GM19035 (cell line): ENCODE measurements around the gene NUSAP1.
"Not testable (repeated sequence)": the region's sequence is repeated elsewhere in the genome, so short reads cannot be mapped to it uniquely, and the experiment has no call there.

Experiments used
- ATAC-seq: cut with Tn5 transposase; IDR thresholded peaks from one replicate; pipeline ENCODE4 v1.9.1; 2021; ENCODE audit not compliant: unreplicated experiment

Gene NUSAP1

DNA sequence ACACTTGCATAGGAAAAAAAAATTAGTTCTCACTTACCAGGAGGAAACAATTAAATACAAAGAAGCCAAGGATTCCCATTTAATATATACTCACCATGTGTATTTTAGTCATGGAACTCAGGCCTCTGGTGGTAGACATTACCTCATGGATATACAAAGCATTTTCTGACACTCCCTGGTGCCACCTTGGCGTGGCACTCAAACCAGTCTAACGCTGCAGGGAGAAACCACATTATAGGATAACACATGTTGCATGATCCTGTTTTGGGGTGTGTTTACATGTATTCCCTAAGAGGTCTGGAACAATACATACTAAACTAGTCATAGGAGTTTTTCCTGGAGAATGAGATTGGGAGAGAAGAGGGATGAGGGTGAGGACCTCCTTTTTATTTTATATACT, 78.3 kb downstream of the NUSAP1 start:
- ATAC-seq: no peak

DNA sequence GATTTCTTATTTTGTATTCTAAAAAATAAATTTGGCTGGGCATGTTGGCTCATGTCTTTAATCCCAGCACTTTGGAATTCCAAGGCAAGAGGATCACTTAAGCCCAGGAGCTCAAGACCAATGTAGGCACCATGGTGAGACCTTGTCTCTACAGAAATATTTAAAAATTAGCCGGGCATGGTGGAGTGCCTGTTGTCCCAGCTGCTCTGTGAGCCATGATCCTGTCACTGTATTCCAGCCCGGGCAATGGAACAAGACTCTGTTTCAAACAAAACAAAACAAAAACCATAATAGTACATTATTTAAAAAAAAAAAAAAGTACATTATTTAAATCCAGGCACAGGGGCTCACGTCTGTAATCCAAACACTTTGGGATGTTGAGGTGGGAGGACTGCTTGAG, 78.8 kb downstream of the NUSAP1 start:
- ATAC-seq: no peak

DNA sequence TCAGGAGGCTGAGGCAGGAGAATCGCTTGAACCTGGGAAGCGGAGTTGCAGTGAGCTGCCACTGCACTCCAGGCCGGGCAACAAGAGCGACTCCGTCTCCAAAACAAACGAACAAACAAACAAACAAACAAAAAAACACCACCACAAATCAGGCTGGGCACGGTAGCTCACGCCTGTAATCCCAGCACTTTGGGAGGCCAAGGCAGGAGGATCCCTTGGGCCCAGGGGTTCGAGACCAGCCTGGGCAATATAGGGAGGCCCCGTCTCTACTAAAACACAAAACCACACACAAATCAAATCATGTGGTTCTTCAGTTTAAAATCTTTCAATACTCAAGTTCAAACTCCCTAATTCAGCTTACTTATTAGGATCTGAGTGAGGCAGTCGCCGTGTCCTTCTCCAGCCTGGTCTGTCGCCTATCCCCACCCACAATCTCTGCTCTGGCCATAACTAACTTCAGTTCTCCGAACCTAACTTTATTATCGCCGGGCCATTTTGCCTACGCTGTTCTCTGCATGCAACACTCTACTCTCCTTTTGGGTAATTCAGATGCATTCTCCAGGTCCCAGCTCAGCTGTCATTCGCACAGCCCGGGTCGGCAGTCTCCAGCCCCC, 83.6 kb downstream of the NUSAP1 start:
- ATAC-seq: no peak

- ATAC-seq: peak; percentile 83
Observed at GRCh38 chr15:41416742-41417417, 84.2 kb downstream of the NUSAP1 start, which contains the start of gene RTF1. TSS of gene RTF1 (plus strand) at chr15:41417095. CDS start at chr15:41417116, 21 bp downstream.

DNA sequence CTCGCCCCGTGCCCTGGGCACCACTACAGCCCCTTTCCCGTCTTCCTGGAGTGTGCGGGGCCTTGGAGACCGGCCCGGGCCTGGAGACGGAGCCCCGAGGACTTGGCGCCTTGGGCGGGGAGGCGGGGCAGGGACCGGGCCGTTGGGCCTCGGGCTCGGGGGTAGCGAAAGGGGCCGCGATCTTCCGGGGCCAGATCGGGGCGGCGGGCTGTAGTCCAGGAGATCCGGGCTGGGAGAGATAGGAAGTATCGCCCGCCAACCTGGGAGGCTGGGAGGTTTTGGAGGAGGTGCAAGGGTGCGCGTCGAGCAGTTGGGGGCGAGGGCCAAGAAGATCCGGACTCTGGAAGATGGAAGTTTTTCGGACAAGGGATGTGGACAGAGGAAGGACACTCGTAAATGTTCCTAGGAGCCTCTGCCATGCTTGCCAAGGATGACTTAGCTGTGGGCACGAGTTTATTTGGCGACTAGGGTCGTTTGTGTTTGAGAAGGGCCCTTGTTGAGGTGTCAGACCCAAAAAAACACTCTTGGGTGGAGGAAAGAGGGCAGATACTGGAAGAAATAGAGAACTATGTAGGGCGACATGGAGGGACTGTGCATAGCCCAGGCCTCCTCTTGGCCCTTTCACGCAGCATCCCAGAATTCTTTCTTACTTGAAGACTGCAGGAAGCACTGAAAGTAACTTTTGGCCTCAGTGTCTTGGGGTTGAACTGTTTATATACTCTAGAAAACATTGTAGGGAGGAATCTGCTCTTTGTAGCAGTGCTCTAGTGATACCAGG, 84.9 kb downstream of the NUSAP1 start:
- peak; percentile 44 for ATAC-seq

DNA sequence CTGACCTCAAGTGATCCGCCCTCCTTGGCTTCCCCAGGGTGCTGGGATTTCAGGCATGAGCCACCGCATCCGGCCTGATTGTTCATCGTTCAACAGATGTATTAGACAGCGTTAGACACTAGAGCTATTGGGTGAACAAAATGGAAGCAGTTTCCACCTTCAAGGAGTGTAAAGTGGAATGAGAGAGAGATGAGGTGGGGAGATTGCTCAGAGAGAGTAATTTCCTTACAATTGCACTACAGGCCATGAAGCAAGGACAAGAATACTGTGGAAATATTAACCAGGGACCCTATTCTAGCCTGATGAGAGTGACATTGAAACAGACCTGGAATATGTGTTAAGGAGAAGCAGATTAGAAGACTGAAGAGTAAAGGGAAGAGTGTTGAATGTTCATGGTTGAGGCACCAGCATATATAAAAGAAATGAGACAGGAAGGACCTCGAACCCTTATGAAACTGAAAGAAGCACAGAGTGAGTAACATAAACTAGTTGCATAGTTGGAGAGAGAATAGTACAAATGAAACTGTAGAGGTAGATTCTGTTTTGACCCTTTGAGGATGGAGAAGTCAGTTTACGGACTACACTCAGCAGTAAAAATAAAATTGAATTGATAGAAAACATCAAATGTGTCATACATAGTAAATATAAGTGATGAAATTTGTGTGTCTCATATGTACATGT, 91.4 kb downstream of the NUSAP1 start:
- ATAC-seq: peak; percentile 77

GRCh38 chr15:41424809-41425208, 92.1 kb downstream of the NUSAP1 start:
- ATAC-seq: no peak

GRCh38 chr15:41425907-41426306, 93.2 kb downstream of the NUSAP1 start:
- ATAC-seq: not testable (repeated sequence)

- peak; percentile 77 for ATAC-seq
Observed at GRCh38 chr15:41429003-41429890, 96.6 kb downstream of the NUSAP1 start.
